HG02571 (cell line): Measurements from ENCODE around the gene R3HDML.

Experiments
- ATAC-seq: cut with Tn5 transposase; IDR thresholded peaks from one replicate; pipeline ENCODE4 v1.9.1; 2021; ENCODE audit warnings: mild to moderate bottlenecking, moderate library complexity; ENCODE audit not compliant: unreplicated experiment

R3HDML gene

DNA sequence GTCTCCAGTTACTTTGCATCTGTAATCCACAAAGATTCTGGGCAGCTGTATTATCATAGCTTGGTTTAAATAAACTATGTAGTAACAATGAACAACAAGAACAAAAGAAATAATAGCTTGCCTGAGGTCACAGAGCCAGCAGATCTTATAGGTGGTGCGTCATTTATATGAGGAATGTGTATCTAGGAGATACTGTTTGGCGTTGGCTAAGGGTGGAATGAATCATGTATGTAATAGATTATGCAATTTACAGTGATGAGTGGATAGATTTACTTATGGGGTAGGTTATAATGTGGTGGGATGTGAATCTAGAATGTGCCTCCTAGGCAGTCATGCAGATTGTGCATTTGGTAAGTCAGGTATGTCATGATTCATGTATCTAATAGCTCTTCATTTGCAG is 61.5 kb downstream of the R3HDML start:
- ATAC-seq = no peak

DNA sequence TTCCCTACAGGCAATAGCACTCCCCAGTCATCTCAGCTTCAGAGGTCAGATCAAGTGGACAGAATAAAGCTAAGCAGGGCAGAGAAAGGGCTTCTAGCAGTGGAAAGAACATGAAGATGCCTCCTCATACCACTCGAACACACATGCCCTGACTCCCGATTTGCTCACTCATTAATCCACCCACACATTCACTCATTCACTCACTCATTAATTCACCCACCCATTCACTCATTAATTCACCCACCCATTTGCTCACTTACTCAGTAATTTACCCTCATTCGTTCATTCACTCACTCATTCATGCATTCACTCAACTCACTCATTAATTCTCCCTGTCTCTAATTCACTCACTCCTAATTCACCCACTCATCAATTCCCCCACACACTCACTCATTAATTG is 62.6 kb downstream of the R3HDML start:
- ATAC-seq = no peak

DNA sequence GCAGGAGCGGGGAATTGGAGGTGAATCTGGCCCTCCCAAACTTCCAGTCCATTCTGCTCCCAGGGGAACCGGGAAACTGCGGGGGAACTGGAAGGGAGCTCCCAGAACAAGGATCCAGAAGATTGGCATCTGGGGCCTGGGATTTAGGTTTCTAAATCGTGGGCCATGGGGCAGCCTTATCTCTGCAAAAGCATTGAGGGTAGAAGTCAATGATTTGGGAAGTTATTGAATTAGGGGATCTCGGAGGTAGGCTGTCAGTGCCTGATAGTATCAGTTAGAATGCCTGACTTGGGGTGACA is 63.8 kb downstream of the R3HDML start:
- no peak for ATAC-seq
